Smooth muscle cell (in vitro differentiated cells): Measurements from ENCODE around the gene ST7. TPM values are rescaled to one million over a fixed set of nuclear protein-coding genes. Genes with fewer than 3 reads are reported as not detected.

Experiments used
- DNase-seq: peaks from one replicate; lab custom pipeline; 2025; ENCODE audit not compliant: unreplicated experiment; lab: John Stamatoyannopoulos, UW
- H2AFZ ChIP-seq: fragments of 200-600 bp; sonication (generic); 2 replicates; pipeline ENCODE4 v1.6.0; 2016; ENCODE audit warnings: antibody characterized with exemption, low read depth, mild to moderate bottlenecking
- H3F3A ChIP-seq: fragments of 200-600 bp; sonication (generic); 2 replicates; pipeline ENCODE4 v1.6.0; 2017; ENCODE audit warnings: antibody characterized with exemption, low read depth
- H3K27ac ChIP-seq: fragments of 200-600 bp; sonication (generic); 2 replicates; pipeline ENCODE4 v1.5.1; 2016; ENCODE audit warnings: low read depth, mild to moderate bottlenecking
- H3K27me3 ChIP-seq: fragments of 200-600 bp; sonication (generic); 2 replicates; pipeline ENCODE4 v1.6.1; 2016; ENCODE audit warnings: low read depth, mild to moderate bottlenecking
- H3K36me3 ChIP-seq: fragments of 200-600 bp; sonication (generic); 2 replicates; pipeline ENCODE4 v1.5.1; 2016; ENCODE audit warnings: low read depth
- H3K4me1 ChIP-seq: fragments of 200-600 bp; sonication (generic); 2 replicates; pipeline ENCODE4 v1.5.1; 2016; ENCODE audit warnings: low read depth
- H3K4me2 ChIP-seq: fragments of 200-600 bp; sonication (generic); 2 replicates; pipeline ENCODE4 v1.6.0; 2016; ENCODE audit warnings: mild to moderate bottlenecking
- H3K4me3 ChIP-seq: fragments of 200-600 bp; sonication (generic); 2 replicates; pipeline ENCODE4 v1.5.1; 2016; ENCODE audit warnings: mild to moderate bottlenecking
- H3K79me2 ChIP-seq: fragments of 200-600 bp; sonication (generic); 2 replicates; pipeline ENCODE4 v1.6.0; 2016; ENCODE audit warnings: low read depth, mild to moderate bottlenecking
- H3K9ac ChIP-seq: fragments of 200-600 bp; sonication (generic); 2 replicates; pipeline ENCODE4 v1.6.0; 2016; ENCODE audit warnings: low read depth
- H3K9me3 ChIP-seq: fragments of 200-600 bp; sonication (generic); replicated peaks from 2 replicates; pipeline ENCODE4 v1.5.1; 2016; ENCODE audit warnings: low read depth
- H4K20me1 ChIP-seq: fragments of 200-600 bp; sonication (generic); 2 replicates; pipeline ENCODE4 v1.6.0; 2016; ENCODE audit warnings: low read depth
- CTCF ChIP-seq: fragments of 200-600 bp; sonication (generic); IDR thresholded peaks from 2 replicates; pipeline ENCODE4 v1.5.1; 2017; ENCODE audit warnings: borderline replicate concordance, mild to moderate bottlenecking, antibody characterized with exemption; ENCODE audit not compliant: insufficient read depth, poor library complexity, severe bottlenecking
- whole genome bisulfite sequencing: methylation state at CpG from one replicate; pipeline ENCODE4 v1.1.7; 2016; ENCODE audit warnings: low lambda C conversion rate; 5-methylcytosine and 5-hydroxymethylcytosine counted together
- polyA plus RNA-seq: library from polyadenylated mRNA; unstranded; fragments of >200 nt; fragmentation: Nextera tagmentation; extraction: Ambion mirVana; gene quantifications from 2 replicates; pipeline ENCODE4 v1.2.1, GENCODE V29; 2016
- total RNA-seq: library from RNA; depleted of rRNA; stranded (reverse); fragments of >200 nt; gene quantifications from 2 replicates; pipeline ENCODE4 v1.2.3, GENCODE V29; 2014

ST7 gene
- total and polyA plus RNA-seq, 2 experiments from 2014 or later: 23.2 to 26.1 TPM

- Histone ChIP-seq H3K4me2 (no peak overlapping the region), H3K4me3 (no peak overlapping the region), H3K36me3 (no peaks in the 10 kb centered on the region), H3K9me3 (no peaks in the 10 kb centered on the region), H3K27ac (no peak overlapping the region), H3K4me1 (peaks cover 7% of the 10 kb centered on the region), H3K9ac (no peak overlapping the region), H3K27me3 (no peaks in the 10 kb centered on the region), H2AFZ (no peak overlapping the region), H3K79me2 (peaks cover 21% of the 10 kb centered on the region), H4K20me1 (peaks cover 22% of the 10 kb centered on the region), H3F3A (no peaks in the 10 kb centered on the region)
- DNase-seq: no peak
- no peak for TF ChIP-seq CTCF
- WGBS: 80% methylated on average over 3 of the region's 3 CpGs
Observed at GRCh38 chr7:117091721-117092120, 138.4 kb downstream of the ST7 start.

GRCh38 chr7:117092785-117093184 lies 139.5 kb downstream of the ST7 start:
- Histone ChIP-seq H3K27ac (no peak overlapping the region), H3K27me3 (no peaks in the 10 kb centered on the region), H3K36me3 (no peaks in the 10 kb centered on the region), H3K4me3 (no peak overlapping the region), H3F3A (no peaks in the 10 kb centered on the region), H4K20me1 (peaks cover 12% of the 10 kb centered on the region), H2AFZ (no peak overlapping the region), H3K4me1 (no peaks in the 10 kb centered on the region), H3K9ac (no peak overlapping the region), H3K79me2 (peaks cover 21% of the 10 kb centered on the region), H3K9me3 (no peaks in the 10 kb centered on the region), H3K4me2 (no peak overlapping the region)
- no peak for DNase-seq
- no peak for TF ChIP-seq CTCF
- WGBS: 90% methylated on average over 3 of the region's 3 CpGs

GRCh38 chr7:117094457-117094856 lies 141.2 kb downstream of the ST7 start:
- Histone ChIP-seq H3K79me2 (peaks cover 15% of the 10 kb centered on the region), H3K9ac (no peak overlapping the region), H3F3A (no peaks in the 10 kb centered on the region), H3K4me2 (no peak overlapping the region), H3K27ac (no peak overlapping the region), H3K27me3 (no peaks in the 10 kb centered on the region), H4K20me1 (peaks cover 18% of the 10 kb centered on the region), H2AFZ (no peak overlapping the region), H3K4me1 (no peaks in the 10 kb centered on the region), H3K36me3 (no peaks in the 10 kb centered on the region), H3K4me3 (no peak overlapping the region), H3K9me3 (no peaks in the 10 kb centered on the region)
- 88% methylated on average over 3 of the region's 3 CpGs for WGBS
- DNase-seq: no peak
- TF ChIP-seq CTCF: no peak

GRCh38 chr7:117095055-117095454 lies 141.8 kb downstream of the ST7 start:
- H3K79me2 ChIP-seq: peaks cover 15% of the 10 kb centered on the region
- H3K9me3 ChIP-seq: no peaks in the 10 kb centered on the region
- no peaks in the 10 kb centered on the region for H3K27me3 ChIP-seq
- H2AFZ ChIP-seq: no peak overlapping the region
- no peak for DNase-seq
- H4K20me1 ChIP-seq: peaks cover 18% of the 10 kb centered on the region
- no peaks in the 10 kb centered on the region for H3K4me1 ChIP-seq
- H3K27ac ChIP-seq: no peak overlapping the region
- no peaks in the 10 kb centered on the region for H3K36me3 ChIP-seq
- H3F3A ChIP-seq: no peaks in the 10 kb centered on the region
- no peak overlapping the region for H3K9ac ChIP-seq
- TF ChIP-seq CTCF: no peak
- 90% methylated on average over 5 of the region's 5 CpGs for WGBS
- no peak overlapping the region for H3K4me3 ChIP-seq
- no peak overlapping the region for H3K4me2 ChIP-seq
